Cardiac fibroblast (primary cell): ENCODE results near the gene ZBTB44.

Experiments used
- DNase-seq, 2 donors: peaks; one replicate each; pipeline versions ENCODE4 v3.0.0 to v3.0.0-alpha.2; 2010; ENCODE audit warnings: low read depth in 2 of 2
- H3K4me3 ChIP-seq, 2 donors: replicated peaks in 1 of 2; 1 replicate in 1 of 2; 2 replicates in 1 of 2; pipeline ENCODE4 v1.5.1; 2011; ENCODE audit warnings: low read depth in 2 of 2, low read length in 2 of 2, mild to moderate bottlenecking in 2 of 2, moderate library complexity in 1 of 2
- TF ChIP-seq, protein P1 (sequence below): IDR thresholded peaks from one replicate; pipeline ENCODE4 v1.5.1; 2011; ENCODE audit warnings: low read depth, mild to moderate bottlenecking, low read length, inconsistent platforms

The ZBTB44 gene

DNA sequence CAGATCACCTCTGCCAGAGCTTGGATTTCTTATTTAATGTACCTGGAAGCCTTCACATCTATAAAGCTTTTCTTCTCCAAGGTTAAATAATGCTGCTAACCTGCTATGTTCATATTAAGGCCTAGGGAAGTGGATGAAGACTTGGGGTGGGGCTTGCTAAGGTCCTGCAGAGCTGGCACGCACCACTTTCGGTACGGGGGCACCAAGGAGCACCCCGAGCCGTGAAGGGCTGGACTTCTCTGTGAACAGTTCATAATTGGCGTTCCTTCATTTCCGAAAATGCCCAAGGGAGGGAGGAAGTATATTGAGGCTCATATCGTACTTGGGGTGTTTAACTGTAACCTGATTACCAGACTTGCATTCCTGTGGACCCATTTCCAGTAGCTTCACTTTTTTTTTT is 95.6 kb downstream of the ZBTB44 start:
- H3K4me3 ChIP-seq: no peak overlapping the region
- TF ChIP-seq, protein P1, sequence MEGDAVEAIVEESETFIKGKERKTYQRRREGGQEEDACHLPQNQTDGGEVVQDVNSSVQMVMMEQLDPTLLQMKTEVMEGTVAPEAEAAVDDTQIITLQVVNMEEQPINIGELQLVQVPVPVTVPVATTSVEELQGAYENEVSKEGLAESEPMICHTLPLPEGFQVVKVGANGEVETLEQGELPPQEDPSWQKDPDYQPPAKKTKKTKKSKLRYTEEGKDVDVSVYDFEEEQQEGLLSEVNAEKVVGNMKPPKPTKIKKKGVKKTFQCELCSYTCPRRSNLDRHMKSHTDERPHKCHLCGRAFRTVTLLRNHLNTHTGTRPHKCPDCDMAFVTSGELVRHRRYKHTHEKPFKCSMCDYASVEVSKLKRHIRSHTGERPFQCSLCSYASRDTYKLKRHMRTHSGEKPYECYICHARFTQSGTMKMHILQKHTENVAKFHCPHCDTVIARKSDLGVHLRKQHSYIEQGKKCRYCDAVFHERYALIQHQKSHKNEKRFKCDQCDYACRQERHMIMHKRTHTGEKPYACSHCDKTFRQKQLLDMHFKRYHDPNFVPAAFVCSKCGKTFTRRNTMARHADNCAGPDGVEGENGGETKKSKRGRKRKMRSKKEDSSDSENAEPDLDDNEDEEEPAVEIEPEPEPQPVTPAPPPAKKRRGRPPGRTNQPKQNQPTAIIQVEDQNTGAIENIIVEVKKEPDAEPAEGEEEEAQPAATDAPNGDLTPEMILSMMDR: no peak
- DNase-seq: no peak

DNA sequence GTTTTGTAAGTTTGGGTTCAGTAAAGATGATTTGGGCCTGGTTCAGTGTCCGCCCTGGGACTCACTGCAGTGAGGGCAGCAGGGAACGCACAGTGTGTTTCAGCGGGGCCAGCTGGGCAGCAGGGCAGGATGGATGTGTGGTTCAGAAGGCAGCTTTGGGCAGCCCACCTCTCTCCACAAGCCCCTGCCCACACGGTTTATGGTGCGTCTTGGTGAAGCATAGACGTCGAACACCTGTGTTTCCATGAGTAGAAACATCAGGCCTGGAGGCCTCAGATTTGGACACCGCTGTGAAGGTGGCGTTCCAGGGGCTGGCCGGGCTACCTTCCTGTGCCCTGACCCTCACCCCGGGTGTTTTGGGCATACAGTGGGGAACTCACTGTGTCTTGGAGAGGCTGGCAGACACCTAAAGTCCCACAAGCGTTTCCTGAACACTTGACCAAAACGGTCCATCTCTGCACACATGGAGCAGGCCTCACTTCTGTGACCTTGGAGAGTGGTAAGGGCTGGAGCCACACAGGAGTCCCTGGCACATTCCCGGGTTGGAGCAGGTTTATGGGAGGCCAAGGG is 96.1 kb downstream of the ZBTB44 start:
- TF ChIP-seq, protein P1: no peak
- no peak overlapping the region for H3K4me3 ChIP-seq
- DNase-seq: no peak

DNA sequence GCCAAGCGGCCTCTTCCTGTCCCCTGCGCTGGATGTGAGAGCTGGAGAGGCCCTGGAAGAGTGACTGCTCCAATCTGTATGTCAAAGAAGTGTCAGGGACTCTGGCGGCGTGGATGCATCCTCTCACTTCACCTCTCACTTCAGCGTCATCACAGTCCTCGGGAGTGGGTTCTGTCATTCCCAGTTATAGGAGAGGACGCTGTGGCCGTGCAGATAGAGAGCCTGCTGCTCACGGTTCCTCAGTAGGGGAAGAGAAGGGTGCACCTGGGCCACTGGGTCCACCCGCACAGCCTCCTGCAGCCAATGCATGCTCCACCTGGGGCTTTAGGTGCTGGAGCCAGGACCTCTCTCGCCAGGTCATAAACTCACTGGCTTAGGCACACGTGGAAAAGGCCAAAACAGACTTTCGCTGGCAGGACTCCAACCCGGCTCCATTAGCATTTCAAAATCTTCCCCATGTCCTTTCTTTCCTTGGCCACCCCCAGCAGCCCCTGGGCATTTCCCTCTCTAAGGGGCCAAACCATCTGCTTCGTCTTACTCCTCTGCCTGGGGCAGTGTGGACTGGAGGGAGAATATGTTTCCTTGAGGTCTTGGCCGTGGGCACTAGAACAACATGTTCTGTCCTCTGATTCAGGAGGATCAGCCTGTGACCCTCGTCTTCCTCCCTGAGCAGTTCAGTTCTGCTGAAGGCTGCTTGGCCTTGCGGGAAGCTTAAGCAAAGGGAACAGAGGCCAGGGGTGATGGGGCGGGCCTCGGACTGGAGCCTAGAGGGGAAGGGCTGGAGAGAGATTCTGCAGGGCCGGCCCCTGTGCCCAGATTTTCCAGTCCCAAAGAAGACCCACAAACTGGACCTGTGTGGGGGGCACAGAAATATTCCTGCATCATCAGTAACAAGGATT is 97.3 kb downstream of the ZBTB44 start:
- DNase-seq: no peak
- TF ChIP-seq, protein P1: no peak
- H3K4me3 ChIP-seq: no peak overlapping the region

DNA sequence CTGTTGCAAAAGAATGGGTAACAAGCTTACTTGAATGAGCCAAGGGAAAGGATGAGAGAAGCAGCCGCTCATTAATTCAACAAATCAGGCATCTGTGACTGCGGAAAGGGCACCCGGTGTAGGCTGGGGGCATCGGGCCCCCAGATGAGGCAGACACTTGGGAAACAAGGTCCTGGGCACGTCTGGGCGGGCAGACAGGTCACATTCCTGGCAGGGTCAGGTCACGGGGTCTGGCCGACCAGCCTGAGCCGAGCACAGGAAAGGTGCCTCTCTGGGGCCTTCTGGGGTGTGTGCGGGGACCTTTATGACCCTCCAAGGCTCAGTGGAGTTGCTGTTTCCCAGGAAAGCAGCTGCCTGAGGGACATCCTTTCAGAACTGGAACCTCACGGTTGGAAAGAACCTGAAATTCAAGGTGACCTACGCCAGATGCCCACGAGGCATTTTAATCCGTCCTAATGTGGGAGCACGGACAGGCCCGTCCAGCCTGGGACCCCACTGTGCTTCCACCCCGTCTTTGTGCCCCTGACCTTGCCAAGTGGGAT is 98.1 kb downstream of the ZBTB44 start:
- DNase-seq: no peak
- TF ChIP-seq, protein P1: no peak
- no peak overlapping the region for H3K4me3 ChIP-seq

DNA sequence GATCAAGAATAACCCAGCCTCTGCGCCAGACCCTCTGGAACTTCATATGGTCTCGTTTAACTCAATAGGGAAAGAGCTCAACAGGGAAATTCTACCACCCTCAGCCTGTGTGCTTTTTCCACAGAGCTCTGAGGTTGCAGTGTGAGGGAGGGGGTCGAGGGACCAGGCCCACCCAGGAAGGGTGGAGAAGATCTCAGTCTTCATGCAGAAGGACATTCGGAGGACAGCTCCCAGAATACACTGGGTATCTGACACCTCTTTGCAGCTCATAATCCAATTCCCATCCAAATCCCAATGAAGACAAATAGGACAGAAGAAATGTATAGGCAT is 98.5 kb downstream of the ZBTB44 start:
- TF ChIP-seq, protein P1: no peak
- H3K4me3 ChIP-seq: no peak overlapping the region
- no peak for DNase-seq

DNA sequence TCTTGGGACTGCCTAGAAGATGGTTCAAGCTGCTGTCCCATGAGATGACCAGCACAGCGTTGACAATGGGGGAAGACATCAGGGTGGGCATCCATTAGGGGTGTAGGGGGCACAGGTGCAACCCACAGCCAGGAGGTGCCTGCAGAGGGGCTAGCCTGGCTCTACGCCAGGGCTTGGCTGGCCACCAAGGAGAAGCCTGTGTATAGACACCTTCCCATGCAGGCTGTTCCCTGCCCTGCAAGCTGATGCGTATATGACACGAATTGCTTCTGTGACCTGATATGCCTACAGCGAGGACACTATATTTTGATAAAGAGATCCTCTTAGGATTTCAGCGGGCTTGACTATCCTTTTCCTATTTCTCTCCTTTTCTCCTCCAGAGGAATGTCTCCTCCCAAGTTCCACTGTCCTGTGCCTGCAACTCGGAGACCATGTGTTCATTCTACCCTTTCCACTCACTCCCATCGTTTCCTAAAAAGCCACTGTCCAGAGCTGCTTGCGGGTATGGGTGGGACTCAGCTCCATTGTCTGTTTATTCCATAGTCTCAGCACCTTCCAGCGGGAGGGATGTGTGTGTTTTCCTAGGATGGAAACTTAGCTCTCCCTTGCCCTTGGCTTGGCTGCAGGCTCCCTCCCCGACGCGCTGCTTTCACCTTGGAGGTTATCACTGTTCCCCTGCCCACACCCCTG is 99.0 kb downstream of the ZBTB44 start:
- TF ChIP-seq, protein P1: no peak
- no peak overlapping the region for H3K4me3 ChIP-seq
- DNase-seq: no peak
